Pancreas (tissue), 10 donors: ENCODE data around the gene UPK3BL1. TPM values are rescaled to one million over a fixed set of nuclear protein-coding genes. Genes with fewer than 3 reads are reported as not detected.
"Not testable (repeated sequence)": the region's sequence is repeated elsewhere in the genome, so short reads cannot be mapped to it uniquely, and the experiment has no call there.

Source experiments
- ATAC-seq, 4 donors: fragments of 200-7000 bp; cut with Tn5 transposase; one replicate each; pipeline versions ENCODE4 v1.8.0 to v1.9.1; 2020; ENCODE audit warnings: mild to moderate bottlenecking in 4 of 4, moderate library complexity in 4 of 4
- DNase-seq, 6 donors: peaks; one replicate each; pipeline ENCODE4 v3.0.0-alpha.2; 2020
- FAIRE-seq: peaks from 2 replicates; lab custom pipeline; 2012; peaks lifted over from hg19 to GRCh38; lab: Jason Lieb, UNC
- H3K27ac ChIP-seq, 4 donors: fragments of 200-600 bp; sonication (generic); 1 replicate in 3 of 4; 2 replicates in 1 of 4; pipeline versions ENCODE4 v1.5.0 to v1.8.0; 2020
- H3K27me3 ChIP-seq, 4 donors: fragments of 200-600 bp; one replicate each; pipeline ENCODE4 v1.8.0; 2021
- H3K36me3 ChIP-seq, 3 donors: fragments of 200-600 bp; sonication (generic) in 1 of 3; one replicate each; pipeline versions ENCODE4 v1.5.0 to v1.8.0; 2020 to 2021
- H3K4me1 ChIP-seq, 3 donors: fragments of 200-600 bp; one replicate each; pipeline ENCODE4 v1.8.0; 2021
- H3K4me3 ChIP-seq, 4 donors: fragments of 200-600 bp; sonication (generic) in 2 of 4; one replicate each; pipeline versions ENCODE4 v1.5.0 to v1.8.0; 2020 to 2021
- H3K9me3 ChIP-seq, 4 donors: fragments of 200-600 bp; one replicate each; pipeline ENCODE4 v1.8.0; 2021
- WGBS, 2 donors: extraction: QIAGEN DNeasy Blood & Tissue Kit; methylation state at CpG; one replicate each; pipeline ENCODE4 v1.1.7; 2013; 5-methylcytosine and 5-hydroxymethylcytosine counted together
- intact Hi-C, 3 donors: fragments of 100-400 bp; cut with DNase I; formaldehyde crosslinking; loops; one replicate each; pipeline versions ENCODE4 v1.11.1 to v1.14.2; 2022
- polyA plus RNA-seq, 2 donors: library from polyadenylated mRNA; stranded (reverse); fragments of 200-250 nt; gene quantifications; one replicate each; pipeline ENCODE4 v1.2.3, GENCODE V29; 2013
- total RNA-seq, 6 donors: library from RNA; stranded (reverse); fragmentation: NEBNext Ultra II Directional in 4 of 6; extraction: Animal tissue kit (Norgen Biotek cat#: 25700) in 4 of 6; gene quantifications; one replicate each; pipeline versions ENCODE4 v1.2.1 to v1.2.4, GENCODE V29; 2021 to 2023
- donor health status: healthy with polysubstance abuse.
- donor health status: DM: no; HTN: no; CAD: no; lungs with moderate emphysema.
- donor health status: DM: no; HTN: no; CAD: no.
- donor health status: control.
- donor health status: control.
- donor health status: Bipolar disorder and iron deficiency.
- donor health status: DM: yes; HTN: yes; CAD: no.
- donor health status: DM: no; HTN: no; CAD: no.
- donor health status: DM: no; HTN: no; CAD: no.
- donor health status: DM: yes; HTN: yes; CAD: no.

UPK3BL1 gene
- total and polyA plus RNA-seq, 8 donors, result 2.9 to 168 (median 8.9) TPM

GRCh38 chr7:102602317-102602716, 40.3 kb downstream of the UPK3BL1 start:
- intact Hi-C loops, H3K36me3 ChIP-seq, H3K4me1 ChIP-seq, H3K27ac ChIP-seq, ATAC-seq, H3K27me3 ChIP-seq, FAIRE-seq, H3K4me3 ChIP-seq, H3K9me3 ChIP-seq, DNase-seq: not testable (repeated sequence)
- WGBS, 2 donors, result no CpG with 5 or more reads among the region's 12 CpGs

GRCh38 chr7:102599699-102600098, 42.9 kb downstream of the UPK3BL1 start:
- H3K4me1 ChIP-seq, H3K27me3 ChIP-seq, FAIRE-seq, H3K36me3 ChIP-seq, intact Hi-C loops, H3K27ac ChIP-seq, H3K9me3 ChIP-seq, DNase-seq, H3K4me3 ChIP-seq: not testable (repeated sequence)
- no CpG with 5 or more reads among the region's 9 CpGs for whole genome bisulfite sequencing, 2 donors
- ATAC-seq, result peak in 2 of 4 donors; percentile 13 to 62

GRCh38 chr7:102596036-102596435, 46.6 kb downstream of the UPK3BL1 start:
- H3K27me3 ChIP-seq, intact Hi-C loops, H3K4me3 ChIP-seq, ATAC-seq, H3K9me3 ChIP-seq, DNase-seq, H3K27ac ChIP-seq, H3K36me3 ChIP-seq, FAIRE-seq, H3K4me1 ChIP-seq: not testable (repeated sequence)
- WGBS, 2 donors, result 67 to 73% methylated on average over 3 to 4 of the region's 10 CpGs

GRCh38 chr7:102593637-102594334, 48.8 kb downstream of the UPK3BL1 start:
- intact Hi-C loops, H3K9me3 ChIP-seq, H3K4me3 ChIP-seq, H3K36me3 ChIP-seq, FAIRE-seq, H3K27ac ChIP-seq, DNase-seq, H3K27me3 ChIP-seq, H3K4me1 ChIP-seq: not testable (repeated sequence)
- peak; percentile 23 to 49 (median 42) for ATAC-seq
- no CpG with 5 or more reads among the region's 68 CpGs for WGBS, 2 donors

GRCh38 chr7:102592477-102593019, 50.0 kb downstream of the UPK3BL1 start:
- H3K4me3 ChIP-seq, H3K4me1 ChIP-seq, intact Hi-C loops, H3K9me3 ChIP-seq, H3K27ac ChIP-seq, FAIRE-seq, H3K36me3 ChIP-seq, H3K27me3 ChIP-seq: not testable (repeated sequence)
- 7 to 11% methylated on average over 6 of the region's 26 CpGs for WGBS, 2 donors
- ATAC-seq, result peak; percentile 82 to 92 (median 84)
- DNase-seq, result peak; percentile 78 to 98 (median 95)

GRCh38 chr7:102589857-102590256, 52.7 kb downstream of the UPK3BL1 start:
- intact Hi-C loops, H3K4me1 ChIP-seq, H3K27me3 ChIP-seq, DNase-seq, H3K36me3 ChIP-seq, H3K4me3 ChIP-seq, FAIRE-seq, H3K27ac ChIP-seq, H3K9me3 ChIP-seq: not testable (repeated sequence)
- no CpG with 5 or more reads among the region's 9 CpGs for WGBS, 2 donors
- ATAC-seq, result peak; percentile 37 to 60 (median 48)

Other genes starting within 250 kb of the UPK3BL1 start
- gene PRKRIP1, start 246.4 kb downstream of the UPK3BL1 start, total RNA-seq, result 10 to 100 TPM in 4 of 6 donors, 1 to 10 TPM in 2; 9.1 to 13.8 (median 10.8) TPM
- gene PRKRIP1, start 246.4 kb downstream of the UPK3BL1 start, polyA plus RNA-seq, result 10 to 100 TPM; 34.3 to 40.1 TPM
- gene ORAI2, start 209.2 kb downstream of the UPK3BL1 start, total RNA-seq, result 10 to 100 TPM in 2 of 6 donors, 1 to 10 TPM in 4; 4.8 to 13.5 (median 7.1) TPM
- gene ORAI2, start 209.2 kb downstream of the UPK3BL1 start, polyA plus RNA-seq, result 1 to 10 TPM; 4.1 to 8.6 TPM
- 1 to 10 TPM; 3.5 to 6.9 (median 5.3) TPM for gene ALKBH4, start 177.9 kb downstream of the UPK3BL1 start, total RNA-seq
- gene ALKBH4, start 177.9 kb downstream of the UPK3BL1 start, polyA plus RNA-seq, result 1 to 10 TPM; 7.3 to 9.3 TPM
- gene LRWD1, start 177.8 kb downstream of the UPK3BL1 start, total RNA-seq, result 1 to 10 TPM; 5.1 to 9.3 (median 7.6) TPM
- gene LRWD1, start 177.8 kb downstream of the UPK3BL1 start, polyA plus RNA-seq, result 10 to 100 TPM; 12.3 to 18.4 TPM
- gene POLR2J, start 163.9 kb downstream of the UPK3BL1 start, total RNA-seq, result 10 to 100 TPM; 16.5 to 20.6 (median 17.7) TPM
- gene POLR2J, start 163.9 kb downstream of the UPK3BL1 start, polyA plus RNA-seq, result 10 to 100 TPM; 56.3 to 59.8 TPM
- gene RASA4B, start 125.0 kb downstream of the UPK3BL1 start, total RNA-seq, result 10 to 100 TPM in 2 of 6 donors, 1 to 10 TPM in 4; 7.8 to 12.9 (median 8.4) TPM
- 10 to 100 TPM; 39.2 to 93.4 TPM for gene RASA4B, start 125.0 kb downstream of the UPK3BL1 start, polyA plus RNA-seq
- gene UPK3BL2, start 99.1 kb downstream of the UPK3BL1 start, total RNA-seq, result 10 to 100 TPM in 1 of 6 donors, 1 to 10 TPM in 5; 6.0 to 10.9 (median 6.7) TPM
- 10 to 100 TPM; 20.3 to 38.4 TPM for gene UPK3BL2, start 99.1 kb downstream of the UPK3BL1 start, polyA plus RNA-seq
- under 1 TPM in 4 of 6 donors, not detected in 2; 0.12 to 0.19 (median 0.13) TPM for gene SPDYE2, start 91.6 kb downstream of the UPK3BL1 start, total RNA-seq
- under 1 TPM; 0.21 to 0.34 TPM for gene SPDYE2, start 91.6 kb downstream of the UPK3BL1 start, polyA plus RNA-seq
- 10 to 100 TPM in 5 of 6 donors, 1 to 10 TPM in 1; 8.3 to 18.8 (median 11.9) TPM for gene POLR2J3, start 70.2 kb downstream of the UPK3BL1 start, total RNA-seq
- gene POLR2J3, start 70.2 kb downstream of the UPK3BL1 start, polyA plus RNA-seq, result 100 to 1,000 TPM in 1 of 2 donors, 10 to 100 TPM in 1; 49.5 to 116 TPM
- gene RASA4, start 26.0 kb downstream of the UPK3BL1 start, total RNA-seq, result 10 to 100 TPM in 5 of 6 donors, 1 to 10 TPM in 1; 8.7 to 33.8 (median 18.1) TPM
- 100 to 1,000 TPM in 1 of 2 donors, 10 to 100 TPM in 1; 60.8 to 128 TPM for gene RASA4, start 26.0 kb downstream of the UPK3BL1 start, polyA plus RNA-seq
- not detected for gene SPDYE2B, start 7.5 kb upstream of the UPK3BL1 start, total RNA-seq
- not detected for gene SPDYE2B, start 7.5 kb upstream of the UPK3BL1 start, polyA plus RNA-seq
- gene POLR2J2, start 28.9 kb upstream of the UPK3BL1 start, total RNA-seq, result 1 to 10 TPM; 1.4 to 9.7 (median 3.7) TPM
- gene POLR2J2, start 28.9 kb upstream of the UPK3BL1 start, polyA plus RNA-seq, result 1 to 10 TPM; 5.1 to 6.1 TPM
- 1 to 10 TPM; 3.8 to 7.4 (median 5.0) TPM for gene FAM185A, start 106.2 kb upstream of the UPK3BL1 start, total RNA-seq
- gene FAM185A, start 106.2 kb upstream of the UPK3BL1 start, polyA plus RNA-seq, result 1 to 10 TPM; 3.2 to 3.5 TPM